GM23248 (cell line): ENCODE measurements around the gene MAP3K13. TPM values are rescaled to one million over a fixed set of nuclear protein-coding genes. Genes with fewer than 3 reads are reported as not detected.

Experiments
- DNase-seq: peaks from one replicate; pipeline ENCODE4 v3.0.0-alpha.2; 2015
- H2AFZ ChIP-seq: fragments of 200-600 bp; sonication (generic); 2 replicates; pipeline ENCODE4 v1.6.1; 2016; ENCODE audit warnings: antibody characterized with exemption
- H3F3A ChIP-seq: fragments of 200-600 bp; sonication (generic); 2 replicates; pipeline ENCODE4 v1.6.1; 2016; ENCODE audit warnings: mild to moderate bottlenecking, antibody characterized with exemption, mixed run types; ENCODE audit not compliant: insufficient read depth
- H3K27ac ChIP-seq: fragments of 200-600 bp; sonication (generic); 2 replicates; pipeline ENCODE4 v1.5.1; 2016; ENCODE audit warnings: mild to moderate bottlenecking
- H3K27me3 ChIP-seq: fragments of 200-600 bp; sonication (generic); replicated peaks from 2 replicates; pipeline ENCODE4 v1.6.1; 2016; ENCODE audit warnings: mild to moderate bottlenecking; ENCODE audit not compliant: insufficient read depth
- H3K36me3 ChIP-seq: fragments of 200-600 bp; sonication (generic); 2 replicates; pipeline ENCODE4 v1.6.1; 2016; ENCODE audit warnings: low read depth, mild to moderate bottlenecking
- H3K4me1 ChIP-seq: fragments of 200-600 bp; sonication (generic); 2 replicates; pipeline ENCODE4 v1.6.1; 2016; ENCODE audit warnings: mild to moderate bottlenecking; ENCODE audit not compliant: insufficient read depth
- H3K4me2 ChIP-seq: fragments of 200-600 bp; sonication (generic); one replicate; pipeline ENCODE4 v1.6.1; 2016; ENCODE audit warnings: mild to moderate bottlenecking; ENCODE audit not compliant: unreplicated experiment
- H3K4me3 ChIP-seq: fragments of 200-600 bp; sonication (generic); 2 replicates; pipeline ENCODE4 v1.5.1; 2016; ENCODE audit warnings: mild to moderate bottlenecking
- H3K79me2 ChIP-seq: fragments of 200-600 bp; sonication (generic); 2 replicates; pipeline ENCODE4 v1.6.1; 2016; ENCODE audit warnings: mild to moderate bottlenecking; ENCODE audit not compliant: insufficient read depth
- H3K9ac ChIP-seq: fragments of 200-600 bp; sonication (generic); 2 replicates; pipeline ENCODE4 v1.6.1; 2016; ENCODE audit warnings: mild to moderate bottlenecking
- H3K9me2 ChIP-seq: fragments of 200-600 bp; sonication (generic); 2 replicates; pipeline ENCODE4 v1.6.1; 2016; ENCODE audit warnings: mixed run types, mild to moderate bottlenecking, moderate library complexity; ENCODE audit not compliant: insufficient read depth
- H3K9me3 ChIP-seq: fragments of 200-600 bp; sonication (generic); one replicate; pipeline ENCODE4 v1.6.1; 2017; ENCODE audit warnings: low read depth
- H4K20me1 ChIP-seq: fragments of 200-600 bp; sonication (generic); 2 replicates; pipeline ENCODE4 v1.6.0; 2016; ENCODE audit not compliant: insufficient read depth
- EZH2 ChIP-seq: fragments of 200-600 bp; sonication (generic); IDR thresholded peaks from 2 replicates; pipeline ENCODE4 v1.6.1; 2018; ENCODE audit warnings: antibody characterized with exemption, mild to moderate bottlenecking; ENCODE audit not compliant: insufficient read depth, poor library complexity, severe bottlenecking
- EZH2phosphoT487 ChIP-seq: fragments of 200-600 bp; sonication (generic); IDR thresholded peaks from 2 replicates; pipeline ENCODE4 v1.6.1; 2018; ENCODE audit warnings: antibody characterized with exemption, moderate library complexity, mild to moderate bottlenecking, low read depth; ENCODE audit not compliant: insufficient read depth
- WGBS, 2 experiments: methylation state at CpG; one replicate each; pipeline ENCODE4 v1.1.6; 2015 to 2017; ENCODE audit warnings: low lambda C conversion rate in 2 of 2, low coverage in 1 of 2; ENCODE audit errors: missing lambda C conversion rate in 2 of 2; 5-methylcytosine and 5-hydroxymethylcytosine counted together
- in situ Hi-C: fragments of 300-500 bp; cut with MboI; formaldehyde crosslinking; loops from 2 replicates; pipeline ENCODE4 v1.15.0; 2020
- polyA plus RNA-seq: library from polyadenylated mRNA; unstranded; fragments of >200 nt; fragmentation: Nextera tagmentation; extraction: Ambion mirVana; gene quantifications from 2 replicates; pipeline ENCODE4 v1.2.1, GENCODE V29; 2016
- total RNA-seq: library from RNA; depleted of rRNA; stranded (reverse); fragments of >200 nt; shearing (Covaris generic); gene quantifications from 2 replicates; pipeline ENCODE4 v1.2.3, GENCODE V29; 2014

The MAP3K13 gene
- total and polyA plus RNA-seq, 2 experiments from 2014 or later: 14.8 to 52.5 TPM

DNA sequence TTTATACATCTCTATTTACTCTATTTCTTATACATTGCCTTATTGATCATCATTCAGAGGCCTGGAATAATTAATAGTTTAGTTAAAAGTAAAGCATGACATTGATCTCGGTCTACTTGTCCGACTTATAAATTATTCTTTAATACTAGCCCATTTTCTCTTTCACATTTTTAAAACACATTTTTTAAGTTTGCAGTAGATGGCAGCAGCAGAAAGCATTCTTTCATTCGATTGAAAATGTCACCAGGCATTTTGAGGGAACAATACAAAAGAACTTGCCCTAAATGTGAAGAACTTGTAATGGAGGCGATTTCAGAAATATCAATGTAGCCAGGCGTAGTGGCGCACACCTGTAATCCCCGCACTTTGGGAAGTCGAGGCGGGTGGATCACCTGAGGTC, 15.5 kb upstream of the MAP3K13 start:
- Histone ChIP-seq H3K9me3 (no peaks in the 10 kb centered on the region), H3F3A (peaks cover 6% of the 10 kb centered on the region)
- in situ Hi-C loops: no loop called here

DNA sequence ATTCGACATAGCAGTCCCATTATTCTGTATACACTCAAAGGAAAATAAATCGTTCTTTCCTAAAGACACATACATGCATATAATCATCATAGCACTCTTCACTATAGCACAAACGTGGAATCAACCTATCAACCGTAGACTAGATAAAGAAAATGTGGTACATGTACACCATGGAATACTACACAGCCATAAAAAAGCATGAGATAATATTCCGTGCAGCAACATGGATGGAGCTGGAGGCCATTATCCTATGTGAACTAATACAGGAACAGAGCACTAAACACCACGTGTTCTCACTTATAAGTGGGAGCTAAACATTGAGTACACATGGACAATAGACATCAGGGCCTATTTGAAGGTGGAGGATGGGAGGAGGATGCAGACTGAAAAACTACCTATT, 12.1 kb upstream of the MAP3K13 start:
- no peak overlapping the region for H3K4me3 ChIP-seq
- peaks cover 11% of the 10 kb centered on the region for H3K4me1 ChIP-seq
- H3F3A ChIP-seq: peaks cover 6% of the 10 kb centered on the region
- H3K4me2 ChIP-seq: no peak overlapping the region
- H3K9ac ChIP-seq: no peak overlapping the region
- H3K27me3 ChIP-seq: no peaks in the 10 kb centered on the region
- H3K27ac ChIP-seq: no peak overlapping the region
- no peak overlapping the region for H2AFZ ChIP-seq
- no peak for TF ChIP-seq EZH2phosphoT487
- H3K9me2 ChIP-seq: no peaks in the 10 kb centered on the region
- H3K36me3 ChIP-seq: no peaks in the 10 kb centered on the region
- WGBS, 2 experiments: 82 to 86% methylated on average over 6 of the region's 6 CpGs
- DNase-seq: no peak
- H3K79me2 ChIP-seq: no peaks in the 10 kb centered on the region
- in situ Hi-C loops: no loop called here
- H3K9me3 ChIP-seq: no peaks in the 10 kb centered on the region
- H4K20me1 ChIP-seq: no peaks in the 10 kb centered on the region

More for the DNA sequence above, 15.5 kb upstream of the MAP3K13 start:
- Histone ChIP-seq H3K27ac (no peak overlapping the region), H3K9me2 (no peaks in the 10 kb centered on the region), H3K4me2 (no peak overlapping the region), H3K36me3 (no peaks in the 10 kb centered on the region), H3K4me1 (peaks cover 11% of the 10 kb centered on the region), H3K9ac (no peak overlapping the region), H2AFZ (no peak overlapping the region), H4K20me1 (no peaks in the 10 kb centered on the region), H3K4me3 (no peak overlapping the region), H3K79me2 (no peaks in the 10 kb centered on the region), H3K27me3 (no peaks in the 10 kb centered on the region)
- no peak for TF ChIP-seq EZH2
- TF ChIP-seq EZH2phosphoT487: no peak
- WGBS, 2 experiments: 91 to 93% methylated on average over 9 of the region's 9 CpGs
- DNase-seq: no peak

DNA sequence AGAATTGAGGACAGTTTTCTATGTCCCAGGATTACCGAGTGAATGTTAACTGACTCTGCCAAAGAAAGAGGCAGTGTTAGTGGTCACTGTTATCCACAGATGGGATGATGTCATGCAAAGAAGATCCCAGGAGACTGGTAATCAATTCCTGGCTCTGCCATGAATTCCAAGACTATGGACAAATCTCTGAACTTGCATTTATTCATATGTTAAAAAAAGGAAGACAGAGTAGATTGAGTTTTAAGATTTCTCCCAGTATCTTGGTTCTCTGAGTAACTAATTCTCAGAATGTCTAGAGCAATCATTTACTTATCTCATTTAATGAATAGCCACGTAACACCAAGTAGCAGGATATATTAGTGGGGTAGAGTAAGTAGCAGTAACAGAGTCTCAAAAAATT, 11.5 kb upstream of the MAP3K13 start:
- H4K20me1 ChIP-seq: no peaks in the 10 kb centered on the region
- peak overlapping the region; percentile 42; the same call in 1 of the 2 replicates for H3K27ac ChIP-seq
- peak; percentile 58 for DNase-seq
- no peak overlapping the region for H3K4me2 ChIP-seq
- no peaks in the 10 kb centered on the region for H3K9me2 ChIP-seq
- H3K4me3 ChIP-seq: no peak overlapping the region
- H3K9me3 ChIP-seq: no peaks in the 10 kb centered on the region
- no peaks in the 10 kb centered on the region for H3K36me3 ChIP-seq
- TF ChIP-seq EZH2 (no peak), EZH2phosphoT487 (no peak)
- no peaks in the 10 kb centered on the region for H3K27me3 ChIP-seq
- peaks cover 11% of the 10 kb centered on the region for H3K4me1 ChIP-seq
- peaks cover 6% of the 10 kb centered on the region for H3F3A ChIP-seq
- no peak overlapping the region for H2AFZ ChIP-seq
- no peaks in the 10 kb centered on the region for H3K79me2 ChIP-seq
- in situ Hi-C loops: no loop called here
- WGBS, 2 experiments: 50 to 57% methylated on average over 2 of the region's 2 CpGs
- no peak overlapping the region for H3K9ac ChIP-seq

DNA sequence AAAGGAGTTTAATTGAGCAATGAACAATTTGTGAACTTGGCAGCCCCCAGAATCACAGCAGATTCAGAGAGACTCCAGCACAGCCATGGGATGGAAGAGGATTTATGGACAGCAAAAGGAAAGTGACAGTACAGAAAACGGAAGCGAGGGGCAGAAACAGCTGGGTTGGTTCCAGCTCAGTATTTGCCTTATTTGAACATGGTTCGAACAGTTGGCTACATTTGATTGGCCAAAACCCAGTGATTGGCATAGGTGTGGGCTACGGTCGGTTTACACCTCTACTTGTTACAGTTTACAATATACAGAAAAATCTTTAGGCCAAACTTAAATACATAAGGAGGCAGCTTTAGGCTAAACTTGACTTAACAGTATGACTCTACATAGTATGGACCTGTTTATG, 9.7 kb upstream of the MAP3K13 start:
- no peaks in the 10 kb centered on the region for H3K9me2 ChIP-seq
- TF ChIP-seq EZH2phosphoT487 (no peak), EZH2 (no peak)
- DNase-seq: no peak
- in situ Hi-C loops: no loop called here
- no peak overlapping the region for H2AFZ ChIP-seq
- H3K36me3 ChIP-seq: no peaks in the 10 kb centered on the region
- no peaks in the 10 kb centered on the region for H3K79me2 ChIP-seq
- no peak overlapping the region for H3K4me2 ChIP-seq
- no peaks in the 10 kb centered on the region for H3K27me3 ChIP-seq
- 84 to 94% methylated on average over 5 of the region's 5 CpGs for WGBS, 2 experiments
- H3K9me3 ChIP-seq: no peaks in the 10 kb centered on the region
- peaks cover 6% of the 10 kb centered on the region for H3F3A ChIP-seq
- H3K4me1 ChIP-seq: peaks cover 11% of the 10 kb centered on the region
- no peak overlapping the region for H3K27ac ChIP-seq
- H3K9ac ChIP-seq: no peak overlapping the region
- H4K20me1 ChIP-seq: no peaks in the 10 kb centered on the region
- H3K4me3 ChIP-seq: no peak overlapping the region
